CD4-positive, alpha-beta T cell treated with Interferon alpha-2 for 1 hour (primary cell): ENCODE measurements around the gene CEP164.

ENCODE experiments used
- DNase-seq, 2 donors: peaks; one replicate each; pipeline ENCODE4 v3.0.0-alpha.2; 2020 to 2022

The CEP164 gene

GRCh38 chr11:117366875-117367274, 39.2 kb downstream of the CEP164 start:
- DNase-seq, result no peak

- no peak for DNase-seq
Observed at GRCh38 chr11:117369534-117369933, 41.9 kb downstream of the CEP164 start.

- no peak for DNase-seq
Observed at GRCh38 chr11:117371453-117371852, 43.8 kb downstream of the CEP164 start.

- DNase-seq, result no peak
Observed at GRCh38 chr11:117374316-117375055, 46.8 kb downstream of the CEP164 start.

GRCh38 chr11:117375960-117376359, 48.3 kb downstream of the CEP164 start:
- no peak for DNase-seq

- no peak for DNase-seq
Observed at GRCh38 chr11:117376517-117376916, 48.9 kb downstream of the CEP164 start.

- DNase-seq, result no peak
Observed at GRCh38 chr11:117378976-117379865, 51.6 kb downstream of the CEP164 start.

GRCh38 chr11:117380676-117381075, 53.0 kb downstream of the CEP164 start:
- no peak for DNase-seq

- no peak for DNase-seq
Observed at GRCh38 chr11:117381481-117382387, 54.1 kb downstream of the CEP164 start.

GRCh38 chr11:117382746-117383145, 55.1 kb downstream of the CEP164 start:
- no peak for DNase-seq

- no peak for DNase-seq
Observed at GRCh38 chr11:117384045-117384444, 56.4 kb downstream of the CEP164 start.

GRCh38 chr11:117385471-117385870, 57.8 kb downstream of the CEP164 start:
- no peak for DNase-seq

- DNase-seq, result no peak
Observed at GRCh38 chr11:117385906-117386305, 58.3 kb downstream of the CEP164 start.

- no peak for DNase-seq
Observed at GRCh38 chr11:117387992-117388755, 60.5 kb downstream of the CEP164 start.

GRCh38 chr11:117390743-117391142, 63.1 kb downstream of the CEP164 start:
- DNase-seq, result no peak

- DNase-seq, result no peak
Observed at GRCh38 chr11:117391181-117391580, 63.5 kb downstream of the CEP164 start.

GRCh38 chr11:117392001-117392690, 64.5 kb downstream of the CEP164 start:
- DNase-seq, result no peak

- no peak for DNase-seq
Observed at GRCh38 chr11:117392979-117393378, 65.3 kb downstream of the CEP164 start.

- DNase-seq, result no peak
Observed at GRCh38 chr11:117394221-117394925, 66.7 kb downstream of the CEP164 start.

GRCh38 chr11:117395476-117395875, 67.8 kb downstream of the CEP164 start:
- no peak for DNase-seq

- no peak for DNase-seq
Observed at GRCh38 chr11:117396970-117397369, 69.3 kb downstream of the CEP164 start.
